ENCODE data around the gene PRLHR.

DNA sequence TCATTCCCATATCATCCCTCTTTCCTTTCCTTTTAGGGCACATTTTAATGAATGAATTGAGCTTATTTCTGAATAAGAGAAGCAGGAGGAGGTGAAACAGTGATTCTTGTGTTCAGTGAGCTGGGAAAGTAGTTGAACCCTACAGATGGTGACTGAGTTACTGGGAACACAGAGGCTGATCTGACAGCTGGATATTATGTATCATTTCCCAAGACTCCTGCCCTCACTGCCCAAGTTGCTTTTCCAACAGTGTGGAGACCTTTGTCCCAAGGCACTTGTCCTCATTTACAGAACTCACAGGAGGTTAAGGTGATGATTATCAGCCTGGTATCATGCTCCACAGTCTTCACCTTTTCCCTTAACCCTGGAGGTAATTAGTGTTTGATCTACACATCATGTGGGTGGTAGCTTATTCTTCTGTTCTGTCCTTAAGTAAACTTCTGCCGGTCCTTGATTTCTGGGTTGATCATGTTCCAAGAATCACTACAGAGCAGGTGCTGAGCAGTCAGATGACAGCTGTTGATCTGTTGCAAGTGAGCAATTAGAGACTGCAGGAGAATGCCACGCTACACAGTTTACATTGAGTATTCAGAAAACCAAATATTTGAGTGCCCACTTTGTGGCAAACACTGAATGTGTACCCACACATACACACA is 2.6 kb downstream of the PRLHR start:
- no peak for TF ChIP-seq POU2F2 (IDR thresholded peaks at IDR 0.05; ENCODE audit: low read depth, low read length)
- TF ChIP-seq POLR2AphosphoS5 (IDR thresholded peaks at IDR 0.05; ENCODE audit: low read depth, low read length) = no peak
- no peak for TF ChIP-seq POLR2A (IDR thresholded peaks at IDR 0.05; ENCODE audit: low read depth, low read length)
